22Rv1 (cell line): Measurements from ENCODE around the gene TMX1.

Experiments
- ZFX ChIP-seq: fragments of 450-650 bp; IDR thresholded peaks from 2 replicates; pipeline ENCODE4 v1.6.1; 2017; ENCODE audit warnings: antibody characterized with exemption, borderline replicate concordance
- TF ChIP-seq, protein P1 (sequence below): fragments of 450-650 bp; IDR thresholded peaks from 2 replicates; pipeline ENCODE4 v1.5.1; 2017; ENCODE audit warnings: mild to moderate bottlenecking

DNA sequence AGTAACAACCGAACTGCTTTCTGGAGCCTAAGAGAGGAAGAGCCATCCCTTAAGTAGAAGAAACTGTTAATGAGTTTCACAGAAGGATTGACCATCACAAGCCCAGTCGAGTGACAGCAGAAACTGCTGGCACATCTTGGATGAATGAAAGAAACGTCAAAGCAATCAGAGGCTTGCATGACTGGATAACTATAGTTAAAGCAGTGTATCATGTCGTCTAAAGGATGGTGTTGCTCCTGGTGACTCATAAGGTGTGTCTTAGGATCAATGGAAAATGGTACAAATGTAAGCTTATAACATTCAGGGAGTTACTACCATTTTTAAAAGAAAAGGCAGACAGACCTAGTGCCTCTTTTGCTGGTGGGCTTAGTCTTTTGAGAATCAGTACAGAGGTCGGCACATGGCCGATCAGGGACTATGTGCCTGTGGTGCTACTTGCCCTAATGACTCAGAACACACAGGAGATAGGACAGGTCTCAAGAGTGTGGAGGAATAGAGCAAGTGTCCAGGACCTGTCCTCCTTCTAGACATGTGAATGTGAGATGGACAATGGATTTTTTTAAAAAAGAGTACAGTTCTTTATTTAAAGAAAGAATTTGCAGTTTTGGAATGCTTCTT is 55.7 kb downstream of the TMX1 start:
- TF ChIP-seq, protein P1, sequence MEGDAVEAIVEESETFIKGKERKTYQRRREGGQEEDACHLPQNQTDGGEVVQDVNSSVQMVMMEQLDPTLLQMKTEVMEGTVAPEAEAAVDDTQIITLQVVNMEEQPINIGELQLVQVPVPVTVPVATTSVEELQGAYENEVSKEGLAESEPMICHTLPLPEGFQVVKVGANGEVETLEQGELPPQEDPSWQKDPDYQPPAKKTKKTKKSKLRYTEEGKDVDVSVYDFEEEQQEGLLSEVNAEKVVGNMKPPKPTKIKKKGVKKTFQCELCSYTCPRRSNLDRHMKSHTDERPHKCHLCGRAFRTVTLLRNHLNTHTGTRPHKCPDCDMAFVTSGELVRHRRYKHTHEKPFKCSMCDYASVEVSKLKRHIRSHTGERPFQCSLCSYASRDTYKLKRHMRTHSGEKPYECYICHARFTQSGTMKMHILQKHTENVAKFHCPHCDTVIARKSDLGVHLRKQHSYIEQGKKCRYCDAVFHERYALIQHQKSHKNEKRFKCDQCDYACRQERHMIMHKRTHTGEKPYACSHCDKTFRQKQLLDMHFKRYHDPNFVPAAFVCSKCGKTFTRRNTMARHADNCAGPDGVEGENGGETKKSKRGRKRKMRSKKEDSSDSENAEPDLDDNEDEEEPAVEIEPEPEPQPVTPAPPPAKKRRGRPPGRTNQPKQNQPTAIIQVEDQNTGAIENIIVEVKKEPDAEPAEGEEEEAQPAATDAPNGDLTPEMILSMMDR, result no peak
- TF ChIP-seq ZFX, result no peak
